GM19452 (cell line): ENCODE data around the gene PAK1.

ENCODE experiments used
- ATAC-seq: cut with Tn5 transposase; IDR thresholded peaks from one replicate; pipeline ENCODE4 v1.9.1; 2021; ENCODE audit not compliant: unreplicated experiment

Gene PAK1

DNA sequence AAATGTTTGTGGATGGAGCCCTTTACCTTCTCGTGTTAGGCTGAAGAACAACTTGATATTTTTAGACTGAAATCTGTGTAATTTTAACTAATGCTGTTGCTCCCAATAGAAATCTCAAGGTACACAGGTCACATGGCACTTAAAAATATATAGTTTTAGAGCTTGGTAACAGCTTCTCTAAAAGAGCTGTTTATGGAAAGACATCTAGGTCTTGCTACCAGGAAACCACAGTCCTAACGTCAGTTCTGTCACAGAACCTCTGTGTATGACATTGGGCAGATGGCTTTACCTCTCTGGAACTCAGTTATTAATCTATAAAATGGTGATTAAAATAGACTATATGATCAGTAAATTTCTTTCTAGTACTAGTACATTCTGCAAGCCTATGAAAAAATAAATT lies 35.4 kb downstream of the PAK1 start:
- ATAC-seq = no peak

DNA sequence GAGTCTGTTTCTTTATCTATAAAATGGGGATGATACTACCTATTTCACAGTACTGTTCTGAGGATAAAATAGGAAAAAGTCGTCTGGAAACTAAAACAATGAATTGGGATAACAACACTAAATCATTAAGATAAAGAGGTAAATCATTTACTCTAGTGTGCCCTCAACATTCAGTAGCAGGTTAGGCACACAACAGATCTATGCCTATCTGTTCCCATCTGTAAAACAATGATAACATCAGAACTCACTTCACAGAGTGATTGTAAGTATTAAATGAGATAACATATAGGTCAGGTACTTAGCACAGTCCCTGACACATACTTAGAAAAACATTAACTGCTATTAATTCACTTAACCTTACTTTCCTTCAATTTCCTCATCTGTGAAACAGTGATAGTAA lies 36.9 kb downstream of the PAK1 start:
- no peak for ATAC-seq

DNA sequence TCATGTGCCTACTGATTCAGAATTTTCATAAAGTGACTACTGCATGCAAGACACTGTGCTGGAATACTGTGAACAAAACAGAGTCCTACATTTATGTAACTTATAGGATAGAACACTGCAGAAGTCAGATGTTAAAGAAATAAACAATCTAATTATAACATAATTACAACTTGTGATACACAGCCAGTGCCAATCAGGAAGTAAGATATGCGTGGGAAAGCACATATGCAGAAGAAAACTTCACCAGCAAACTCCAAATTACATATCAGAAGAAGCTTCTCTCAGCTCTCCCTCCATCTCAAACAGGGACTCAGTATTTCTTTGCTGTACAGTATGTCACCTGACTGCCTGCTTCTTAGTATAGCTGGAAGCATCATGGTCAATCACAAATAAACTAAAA lies 37.4 kb downstream of the PAK1 start:
- ATAC-seq = no peak

DNA sequence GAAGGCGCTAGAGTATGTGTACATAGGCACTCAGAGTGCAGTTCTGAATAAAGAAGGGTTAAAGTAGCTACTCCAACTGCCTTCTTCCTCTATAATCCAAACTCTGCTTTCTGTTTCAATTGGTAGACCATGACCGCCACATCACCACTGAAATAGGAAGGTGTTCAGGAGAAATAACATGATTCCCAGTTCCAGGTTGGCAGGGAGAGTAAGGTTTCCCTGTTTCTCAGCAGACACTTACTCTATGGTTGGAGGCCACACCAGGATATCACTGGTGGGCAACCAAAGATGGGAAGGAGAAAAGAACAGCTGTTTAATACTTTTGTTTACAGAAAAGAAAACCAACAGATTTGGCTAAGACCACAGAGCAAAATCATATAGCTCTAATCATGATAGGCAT lies 37.9 kb downstream of the PAK1 start:
- ATAC-seq = no peak

DNA sequence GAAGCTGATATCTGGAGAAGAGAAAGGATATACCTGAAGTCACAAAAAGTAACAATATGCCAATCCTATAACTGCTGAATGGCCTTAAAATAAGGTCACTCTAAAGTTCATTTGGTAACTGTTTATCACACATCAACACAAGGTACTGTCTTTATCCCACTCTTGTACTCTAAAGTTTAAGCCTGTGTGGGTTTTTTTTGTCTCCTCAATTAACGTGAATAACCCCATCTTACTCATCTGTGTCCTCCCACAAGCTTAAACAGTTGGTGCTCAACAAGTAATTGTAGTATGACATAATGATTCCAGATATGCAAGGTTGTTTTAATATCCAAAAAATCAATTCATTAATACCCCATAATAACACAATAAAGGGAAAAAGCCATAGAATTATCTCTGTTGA lies 42.1 kb downstream of the PAK1 start:
- ATAC-seq = no peak

DNA sequence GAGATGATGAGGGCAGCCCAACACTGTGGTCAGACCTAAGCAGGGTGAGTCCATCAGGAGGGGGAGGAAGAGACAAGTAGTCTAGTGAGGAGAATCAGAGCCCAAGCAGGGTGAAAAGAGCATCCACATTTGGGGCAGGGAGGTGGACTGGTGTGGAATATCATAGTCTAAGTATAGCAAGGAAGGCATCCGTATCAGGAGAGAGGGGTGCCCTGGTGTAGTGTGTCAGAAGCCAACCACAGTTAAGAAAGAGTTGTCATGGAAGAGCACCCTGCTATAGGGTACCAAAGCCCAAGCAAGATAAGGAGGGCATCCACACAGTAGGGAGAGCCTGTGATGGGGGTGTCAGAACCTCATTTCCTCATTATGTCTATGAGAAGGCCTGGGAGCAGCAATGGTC lies 45.3 kb downstream of the PAK1 start:
- ATAC-seq = no peak

DNA sequence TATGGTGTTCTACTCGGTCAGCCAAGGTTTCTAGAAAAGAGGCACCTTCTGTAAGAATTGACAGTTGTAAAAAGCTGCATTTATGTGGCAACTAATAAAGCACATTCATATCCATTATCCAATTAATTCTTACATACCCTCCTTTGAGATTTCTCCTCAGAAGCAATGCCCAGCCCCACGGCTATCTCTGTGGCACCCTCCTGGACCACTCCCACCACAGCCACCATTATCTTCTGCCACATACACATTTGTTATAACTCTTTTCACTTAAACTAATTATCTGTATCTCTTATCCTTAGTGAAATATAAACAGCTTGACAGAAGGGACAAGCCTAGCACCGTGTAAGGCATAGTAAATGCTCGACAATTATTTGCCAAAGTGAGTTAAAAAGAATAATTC lies 48.5 kb downstream of the PAK1 start:
- no peak for ATAC-seq

DNA sequence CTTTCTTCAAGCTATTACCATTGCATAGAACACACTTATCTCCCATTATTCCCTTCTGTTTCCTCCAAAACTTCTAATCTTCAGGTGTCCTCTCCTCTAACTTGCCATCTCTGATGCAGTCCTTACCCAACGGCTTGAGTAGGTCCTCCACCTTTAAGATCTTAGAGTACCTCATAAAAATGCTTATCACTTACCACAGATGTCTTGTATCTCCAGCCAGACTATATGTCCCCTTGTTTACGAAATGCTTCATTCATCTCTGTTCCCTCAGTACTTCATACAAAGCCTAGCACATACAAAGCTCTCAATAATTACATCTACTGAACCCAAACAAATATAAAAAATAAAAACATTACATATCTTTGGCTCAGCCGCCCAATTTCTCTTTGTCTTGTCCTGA lies 49.2 kb downstream of the PAK1 start:
- ATAC-seq = no peak

DNA sequence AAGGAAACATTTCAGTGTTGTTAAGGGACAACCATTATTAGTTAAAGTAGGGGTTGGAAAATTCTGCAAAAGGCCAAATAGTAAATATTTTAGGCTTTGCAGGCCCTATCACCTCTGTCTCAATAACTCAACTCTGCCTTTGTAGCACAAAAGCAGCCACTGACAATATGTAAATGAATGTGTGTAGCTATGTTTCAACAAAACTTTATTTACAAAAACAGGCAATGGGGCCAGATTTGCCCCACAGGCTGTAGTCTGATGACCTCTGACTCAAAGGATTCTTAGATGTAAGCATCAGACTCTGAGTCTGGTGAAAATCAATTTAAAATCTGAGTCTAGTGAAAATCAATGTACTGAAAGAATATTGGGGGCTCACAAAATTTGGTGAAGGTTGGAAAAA lies 50.3 kb downstream of the PAK1 start:
- no peak for ATAC-seq

DNA sequence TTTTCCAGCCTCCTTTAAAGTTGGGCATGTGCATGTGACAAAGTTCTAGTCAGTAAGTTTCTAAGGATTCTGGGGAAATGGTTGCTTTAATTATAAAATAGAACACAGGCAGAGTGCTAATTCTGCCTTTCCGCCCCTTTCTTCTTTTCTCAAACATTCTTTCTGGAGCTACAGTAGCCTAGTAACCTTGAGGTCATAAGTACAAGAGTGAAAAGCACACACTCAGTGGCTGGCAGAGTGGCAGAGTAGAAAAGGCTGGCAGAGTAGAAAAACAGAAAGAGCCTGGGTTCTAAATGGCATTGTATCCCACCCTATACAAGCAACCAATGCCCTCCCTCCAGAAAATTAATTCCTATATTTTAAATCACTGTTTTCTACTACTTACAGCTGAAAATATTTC lies 51.2 kb downstream of the PAK1 start:
- no peak for ATAC-seq

DNA sequence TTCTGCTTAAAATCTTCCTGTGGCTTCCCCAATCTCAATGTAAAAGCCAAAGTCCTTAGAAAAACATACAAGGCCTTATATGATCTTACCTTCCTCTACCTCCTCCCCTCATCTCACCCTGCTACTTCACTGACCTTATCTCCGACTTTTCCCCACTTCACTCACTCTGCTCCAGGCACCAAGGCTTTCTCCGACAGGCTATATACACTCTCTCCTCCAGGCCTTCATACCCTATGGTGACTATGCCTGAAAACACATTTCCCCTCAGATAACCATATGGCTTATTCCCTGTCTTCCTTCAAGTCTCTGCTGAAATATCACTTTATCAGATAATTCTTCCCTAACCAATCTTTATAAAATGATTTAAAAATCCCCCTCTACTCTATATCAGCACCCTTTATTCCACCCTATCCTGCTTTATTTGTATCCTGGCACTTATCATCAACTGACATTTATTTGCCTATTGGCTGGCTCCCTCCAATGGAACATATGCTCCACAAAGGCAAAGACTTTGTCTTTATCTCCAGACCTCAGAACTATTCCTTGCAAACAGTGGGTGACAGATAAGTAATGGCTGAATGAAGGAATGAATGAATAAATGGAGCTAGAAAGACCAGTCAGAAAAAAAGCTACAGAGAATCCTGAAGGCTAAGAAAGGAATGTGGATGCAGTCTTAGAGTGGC lies 52.7 kb downstream of the PAK1 start:
- no peak for ATAC-seq

DNA sequence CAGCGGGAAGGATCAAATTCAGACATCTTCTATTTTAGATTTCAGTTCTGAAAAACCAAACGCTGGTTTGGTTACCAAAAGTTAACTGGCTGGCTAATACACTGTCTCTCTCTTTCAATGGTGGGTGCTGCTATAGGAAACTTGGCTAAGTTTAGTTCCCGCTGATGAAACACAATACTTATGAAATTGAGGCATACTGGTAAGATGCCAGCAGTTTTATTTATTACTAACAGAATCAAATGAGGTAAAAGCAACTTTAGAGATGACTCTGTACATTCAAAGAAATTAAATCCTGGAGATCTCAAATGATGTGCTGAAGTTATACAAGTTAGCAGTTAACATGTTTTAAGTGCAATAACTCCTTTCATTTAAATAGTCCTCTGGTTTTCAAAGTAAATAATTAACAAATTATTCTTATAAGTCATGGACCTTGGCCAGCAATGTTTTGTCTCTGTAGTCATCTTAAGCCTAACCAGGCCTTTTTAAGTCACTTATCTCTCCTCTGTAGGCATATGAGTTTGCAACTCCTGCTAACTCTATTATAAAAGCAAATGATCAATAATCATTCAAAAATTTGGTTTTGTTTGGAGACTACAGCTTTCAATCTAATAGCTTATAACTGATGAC lies 54.8 kb downstream of the PAK1 start:
- ATAC-seq = no peak

DNA sequence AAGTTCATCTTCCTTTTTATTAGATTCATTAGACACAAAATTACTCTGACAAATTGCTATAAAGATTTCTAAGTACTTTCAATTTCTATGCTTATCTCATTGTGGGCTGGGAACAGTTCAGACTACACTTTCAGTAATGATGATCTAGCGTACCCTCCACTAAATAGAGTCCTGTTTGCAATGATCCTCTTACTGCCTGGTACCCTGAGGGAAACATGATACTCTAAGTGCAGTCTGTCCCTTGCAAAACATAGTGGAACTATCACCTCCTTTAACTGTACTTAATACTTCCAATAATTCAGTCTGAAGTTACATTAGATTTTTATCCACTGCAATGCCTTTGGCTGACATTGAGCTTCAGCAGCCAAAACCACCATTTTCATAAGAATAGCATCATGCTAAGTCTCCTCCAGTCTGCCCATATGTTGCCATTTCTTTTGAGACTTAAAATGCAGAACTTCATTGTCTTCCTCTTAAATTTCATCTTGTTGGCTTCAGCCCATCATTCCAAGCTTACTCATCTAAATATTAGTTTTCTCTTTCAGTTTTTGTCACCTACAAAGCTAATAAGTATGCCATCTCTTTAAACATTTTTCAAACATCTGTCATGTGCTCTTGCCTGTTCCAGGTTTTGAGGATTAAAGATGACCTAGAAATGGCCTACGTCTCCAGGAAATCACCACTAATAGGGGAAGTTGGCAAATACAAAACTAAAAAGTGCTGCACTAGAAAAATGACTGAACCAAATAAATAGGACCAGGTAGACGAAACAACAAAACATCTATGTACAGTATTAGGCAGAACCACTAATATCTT lies 55.5 kb downstream of the PAK1 start:
- peak; percentile 60 for ATAC-seq

DNA sequence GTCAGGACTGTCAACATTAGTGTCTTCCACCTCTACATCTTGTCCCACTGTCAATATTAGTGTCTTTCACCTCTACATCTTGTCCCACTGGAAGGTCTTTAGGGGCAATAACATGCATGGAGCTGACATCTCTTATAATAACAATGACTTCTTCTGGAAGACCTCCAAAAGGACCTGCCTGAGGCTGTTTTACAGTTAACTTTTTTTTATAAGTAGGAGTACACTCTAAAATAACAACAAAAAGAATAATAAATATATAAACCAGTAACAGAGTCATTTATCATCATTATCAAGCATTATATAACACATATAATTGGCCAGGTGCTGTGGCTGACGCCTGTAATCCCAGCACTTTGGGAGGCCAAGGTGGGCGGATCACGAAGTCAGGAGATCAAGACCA lies 57.5 kb downstream of the PAK1 start:
- no peak for ATAC-seq

DNA sequence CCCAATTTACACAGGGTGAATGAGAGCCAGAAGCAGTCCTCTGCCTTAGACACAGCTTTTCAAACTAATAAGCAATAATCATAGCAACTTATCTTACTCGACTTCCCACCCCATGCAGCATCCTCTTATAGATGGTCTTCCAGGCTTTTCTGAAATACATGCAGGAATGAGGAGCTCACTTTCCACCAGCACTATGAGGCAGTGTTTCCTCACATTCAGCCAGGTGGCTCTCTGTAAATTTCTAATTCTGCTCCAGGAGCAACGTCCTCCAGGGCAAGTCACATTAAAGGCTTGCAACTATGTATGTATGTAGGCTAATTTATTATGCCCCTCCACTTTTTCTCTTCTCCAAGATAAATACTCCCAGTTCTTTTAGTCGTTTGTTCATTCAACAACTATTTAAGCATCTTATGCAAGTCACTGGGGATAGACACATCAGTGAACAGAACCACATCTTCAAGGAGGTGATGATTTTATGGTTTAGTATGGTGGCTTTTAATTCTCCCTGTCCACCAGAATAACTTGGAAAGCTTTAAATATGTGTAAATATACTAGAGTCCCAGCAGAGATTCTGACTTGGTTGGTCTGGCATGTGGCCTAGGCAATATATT lies 59.9 kb downstream of the PAK1 start:
- no peak for ATAC-seq

DNA sequence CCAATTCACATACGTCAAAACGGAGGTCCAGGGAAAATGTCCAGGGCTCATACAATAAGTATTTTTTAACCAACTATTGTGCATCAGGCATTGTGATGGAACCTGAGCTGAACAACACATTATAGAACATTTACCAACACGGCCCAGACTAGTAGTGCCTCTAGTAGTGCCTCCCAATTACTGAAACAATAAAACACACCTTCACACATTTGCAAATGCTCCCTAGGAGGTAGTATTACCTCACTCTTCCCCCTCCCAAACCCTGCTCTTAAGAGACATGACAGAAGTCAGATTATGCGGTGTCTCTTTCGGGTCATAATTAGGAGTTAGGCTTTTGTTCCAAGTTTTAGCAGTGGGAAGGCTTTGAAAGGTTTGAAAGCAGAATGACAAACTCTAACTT lies 61.1 kb downstream of the PAK1 start:
- ATAC-seq = no peak

DNA sequence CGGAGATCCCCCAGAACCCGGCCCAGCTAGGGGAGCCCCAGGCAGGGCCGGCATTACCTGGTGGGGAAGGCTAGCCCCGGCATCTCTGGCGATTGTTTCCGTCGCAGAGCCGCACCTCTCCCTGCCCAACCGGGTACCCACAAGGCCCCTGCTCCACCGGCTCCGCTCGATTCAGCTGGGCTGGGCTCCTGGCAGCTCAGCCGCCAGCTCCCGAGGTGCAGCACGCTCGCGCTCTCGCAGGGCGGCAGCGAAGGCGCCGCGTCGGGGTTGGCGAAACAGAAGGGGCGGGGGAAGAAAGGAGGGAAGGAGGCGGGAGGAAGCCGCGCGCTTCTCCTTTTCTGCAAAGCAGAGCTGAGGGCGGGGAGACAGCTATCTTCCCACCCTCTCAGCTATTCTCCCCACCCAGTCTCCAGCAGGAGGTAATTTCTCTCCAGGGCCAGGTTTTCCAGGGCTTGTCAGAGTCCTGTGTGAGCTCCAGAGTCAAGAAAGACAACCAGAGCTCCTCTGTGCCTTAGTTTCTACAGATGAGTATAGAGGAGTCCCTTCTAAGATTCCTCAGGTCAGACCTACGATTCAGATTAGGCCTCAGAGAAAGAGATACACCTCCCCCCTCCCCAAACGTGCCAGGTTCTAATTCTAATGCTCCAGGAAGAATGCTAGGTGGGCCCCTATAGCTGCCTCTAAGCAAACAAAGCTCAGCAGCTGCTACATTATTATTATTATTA lies 62.0 kb downstream of the PAK1 start:
- ATAC-seq = peak; percentile 96

DNA sequence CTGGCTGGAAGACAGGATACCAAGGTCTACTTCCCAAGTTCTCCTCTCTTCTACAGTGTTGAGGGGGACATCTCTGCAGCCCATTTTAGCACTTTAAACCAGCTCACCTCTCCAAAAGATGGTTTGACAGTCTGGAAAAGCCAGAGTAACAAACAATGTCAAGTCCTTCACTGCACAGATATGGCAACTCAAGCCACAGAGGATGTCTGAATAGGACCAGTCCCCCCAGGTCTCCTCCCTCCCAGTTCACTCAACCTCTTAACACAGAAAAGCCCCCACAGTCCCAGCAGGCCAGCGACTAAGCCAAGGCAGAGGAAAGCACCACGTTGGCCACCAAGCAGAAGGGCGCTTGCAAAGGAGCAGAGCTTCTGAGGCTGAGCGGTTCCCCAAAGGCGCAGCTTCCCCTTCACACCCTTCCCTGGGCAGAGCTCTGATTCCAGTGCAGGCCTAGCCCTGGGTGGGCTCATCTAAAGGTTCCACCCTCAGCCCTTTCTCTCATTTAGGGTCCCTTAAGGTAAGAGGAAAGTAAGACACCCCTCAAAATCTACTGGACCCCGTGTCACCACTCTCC lies 62.7 kb downstream of the PAK1 start:
- peak; percentile 27 for ATAC-seq

DNA sequence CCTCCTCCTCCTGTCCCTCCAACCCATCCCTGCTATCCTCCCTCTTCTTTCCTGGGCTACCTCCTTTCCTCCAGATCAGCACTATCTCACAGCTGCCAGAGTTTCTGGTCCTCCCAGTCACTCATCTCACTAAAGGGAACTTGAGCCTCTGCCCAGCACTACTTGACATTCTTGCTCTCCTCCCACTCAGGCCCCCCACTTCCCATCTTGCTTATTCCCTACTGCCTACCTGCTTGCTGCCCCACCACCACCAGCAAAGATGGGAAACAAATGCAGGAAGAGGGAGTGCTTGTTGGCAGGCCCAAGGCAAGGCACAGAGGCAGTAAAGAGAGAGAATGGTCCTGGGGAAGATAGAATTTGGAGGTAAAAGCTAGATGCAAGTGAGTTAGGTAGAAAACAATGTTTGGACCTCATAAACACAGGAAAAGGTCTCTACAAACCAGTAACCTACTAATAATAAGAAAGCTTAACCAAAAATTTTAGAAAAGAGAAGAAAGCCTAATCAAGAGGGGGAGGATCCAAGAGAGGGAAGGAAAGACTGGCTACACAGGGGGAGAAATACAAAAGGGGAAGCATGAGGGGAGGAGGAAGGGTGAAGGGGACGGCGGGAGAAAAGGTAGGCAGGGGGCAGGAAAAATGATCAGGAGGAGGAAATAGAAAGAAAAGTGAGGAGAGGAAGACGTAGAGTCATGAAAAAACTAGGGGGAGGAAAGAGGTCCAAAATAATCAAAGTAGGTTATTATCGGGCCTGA lies 63.6 kb downstream of the PAK1 start:
- no peak for ATAC-seq

DNA sequence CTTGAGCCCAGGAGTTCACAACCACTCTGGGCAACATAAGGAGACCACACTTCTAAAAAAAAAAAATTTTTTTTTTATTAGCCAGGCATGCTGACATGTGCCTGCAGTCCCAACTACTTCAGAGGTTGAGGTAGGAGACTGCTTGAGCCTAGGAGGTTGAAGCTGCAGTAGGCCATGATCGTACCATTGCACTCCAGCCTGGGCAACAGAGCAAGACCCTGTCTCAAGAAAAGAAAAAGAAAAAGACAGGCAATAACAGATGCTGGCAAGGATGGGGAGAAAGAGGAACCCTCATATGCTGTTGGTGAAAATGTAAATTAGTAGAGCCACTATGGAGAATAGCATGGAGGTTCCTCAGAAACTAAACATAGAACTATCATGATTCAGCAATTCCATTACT lies 64.8 kb downstream of the PAK1 start:
- ATAC-seq = no peak
